Panc1 (cell line): ENCODE data around the gene SPEM2. TPM values are rescaled to one million over a fixed set of nuclear protein-coding genes. Genes with fewer than 3 reads are reported as not detected.
A peak's percentile ranks its signal among the peaks of the same experiment; 100 is the strongest.
"Not testable (repeated sequence)": the region's sequence is repeated elsewhere in the genome, so short reads cannot be mapped to it uniquely, and the experiment has no call there.

Experiments used
- ATAC-seq: fragments of 200-7000 bp; cut with Tn5 transposase; 2 replicates; pipeline ENCODE4 v1.9.1; 2020; ENCODE audit warnings: mild to moderate bottlenecking, moderate library complexity
- BruUV-seq: library from RNA; stranded (reverse); fragments of 400-500 nt; replicated peaks from 2 replicates; lab custom pipeline; 2021; lab: Mats Ljungman, UMichigan
- CTCF ChIA-PET: fragments of 300-600 bp; sonication (Branson Sonifier 250); formaldehyde crosslinking; loops from one replicate; lab custom pipeline; 2022; ENCODE audit warnings: antibody characterized with exemption; lab: Charles Lee
- POLR2A ChIA-PET: fragments of 300-600 bp; sonication (Branson Sonifier 250); formaldehyde crosslinking; loops from one replicate; lab custom pipeline; 2022; ENCODE audit warnings: antibody characterized with exemption; lab: Charles Lee
- DNase-seq: peaks from one replicate; pipeline ENCODE4 v3.0.0-alpha.2; 2010; ENCODE audit warnings: low read depth, low spot score
- H3K27ac ChIP-seq: 2 replicates; pipeline ENCODE4 v1.5.1; 2011; ENCODE audit warnings: mild to moderate bottlenecking, low read length, inconsistent platforms
- H3K27me3 ChIP-seq: fragments of 200-500 bp; sonication (Bioruptor generic); 2 replicates; pipeline ENCODE4 v1.6.0; 2014; ENCODE audit warnings: low read length, inconsistent platforms; ENCODE audit not compliant: control insufficient read depth, insufficient read depth
- H3K36me3 ChIP-seq: fragments of 200-500 bp; sonication (Bioruptor generic); 2 replicates; pipeline ENCODE4 v1.5.1; 2014; ENCODE audit warnings: inconsistent platforms, mild to moderate bottlenecking, low read length, moderate library complexity; ENCODE audit not compliant: control insufficient read depth, insufficient read depth
- H3K4me1 ChIP-seq: 2 replicates; pipeline ENCODE4 v1.5.1; 2011; ENCODE audit warnings: inconsistent platforms, mild to moderate bottlenecking, low read length, moderate library complexity; ENCODE audit not compliant: control insufficient read depth, insufficient read depth
- H3K4me3 ChIP-seq, 2 experiments: 2 replicates each; pipeline ENCODE4 v1.5.1; 2011 to 2012; ENCODE audit warnings: low read depth in 2 of 2, low read length in 2 of 2, mild to moderate bottlenecking in 2 of 2, inconsistent platforms in 1 of 2, moderate library complexity in 1 of 2
- H3K9me3 ChIP-seq: fragments of 200-500 bp; sonication (Bioruptor generic); 2 replicates; pipeline ENCODE4 v1.5.1; 2014; ENCODE audit warnings: low read depth, mild to moderate bottlenecking, inconsistent platforms, low read length, moderate library complexity; ENCODE audit not compliant: control insufficient read depth, insufficient read depth
- POLR2AphosphoS5 ChIP-seq: IDR thresholded peaks from 2 replicates; pipeline ENCODE4 v1.6.1; 2012; ENCODE audit warnings: mild to moderate bottlenecking, low read depth, low read length, moderate library complexity
- SIN3A ChIP-seq: IDR thresholded peaks from 2 replicates; pipeline ENCODE4 v1.6.1; 2012; ENCODE audit warnings: low read depth, mild to moderate bottlenecking, low read length, moderate library complexity, borderline replicate concordance; ENCODE audit not compliant: insufficient read depth
- TCF7L2 ChIP-seq: IDR thresholded peaks from 2 replicates; pipeline ENCODE4 v1.6.1; 2011; ENCODE audit warnings: mild to moderate bottlenecking, low read depth, low read length, inconsistent platforms
- in situ Hi-C: cut with HindIII; loops from 2 replicates; pipeline ENCODE4 v1.10.0; 2016; ENCODE audit warnings: low sequenced_read_pairs, low pct_unique_long_range_greater_than_20kb
- intact Hi-C: fragments of 100-400 bp; cut with micrococcal nuclease; formaldehyde crosslinking; loops from one replicate; pipeline ENCODE4 v1.10.0; 2022; ENCODE audit not compliant: unreplicated experiment
- total RNA-seq: library from RNA; stranded (reverse); gene quantifications from one replicate; pipeline ENCODE4 v1.2.1, GENCODE V29; 2021; ENCODE audit not compliant: unreplicated experiment
- TF ChIP-seq, protein P1 (sequence below): fragments of 450-650 bp; IDR thresholded peaks from 2 replicates; pipeline ENCODE4 v1.5.1; 2017; ENCODE audit warnings: mild to moderate bottlenecking
- TF ChIP-seq, protein P2 (sequence below), 2 experiments: IDR thresholded peaks; 2 replicates each; pipeline ENCODE4 v1.6.1; 2011 to 2012; ENCODE audit warnings: low read depth in 2 of 2, control low read depth in 1 of 2, low read length in 1 of 2, mild to moderate bottlenecking in 1 of 2, moderate library complexity in 1 of 2; ENCODE audit not compliant: insufficient read depth in 1 of 2

SPEM2 gene
- total RNA-seq, 1 experiment from 2014 or later, result not detected

GRCh38 chr17:7468290-7468689, 42.9 kb downstream of the SPEM2 start:
- no peak for TF ChIP-seq TCF7L2
- TF ChIP-seq, protein P1, sequence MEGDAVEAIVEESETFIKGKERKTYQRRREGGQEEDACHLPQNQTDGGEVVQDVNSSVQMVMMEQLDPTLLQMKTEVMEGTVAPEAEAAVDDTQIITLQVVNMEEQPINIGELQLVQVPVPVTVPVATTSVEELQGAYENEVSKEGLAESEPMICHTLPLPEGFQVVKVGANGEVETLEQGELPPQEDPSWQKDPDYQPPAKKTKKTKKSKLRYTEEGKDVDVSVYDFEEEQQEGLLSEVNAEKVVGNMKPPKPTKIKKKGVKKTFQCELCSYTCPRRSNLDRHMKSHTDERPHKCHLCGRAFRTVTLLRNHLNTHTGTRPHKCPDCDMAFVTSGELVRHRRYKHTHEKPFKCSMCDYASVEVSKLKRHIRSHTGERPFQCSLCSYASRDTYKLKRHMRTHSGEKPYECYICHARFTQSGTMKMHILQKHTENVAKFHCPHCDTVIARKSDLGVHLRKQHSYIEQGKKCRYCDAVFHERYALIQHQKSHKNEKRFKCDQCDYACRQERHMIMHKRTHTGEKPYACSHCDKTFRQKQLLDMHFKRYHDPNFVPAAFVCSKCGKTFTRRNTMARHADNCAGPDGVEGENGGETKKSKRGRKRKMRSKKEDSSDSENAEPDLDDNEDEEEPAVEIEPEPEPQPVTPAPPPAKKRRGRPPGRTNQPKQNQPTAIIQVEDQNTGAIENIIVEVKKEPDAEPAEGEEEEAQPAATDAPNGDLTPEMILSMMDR, result no peak
- TF ChIP-seq POLR2AphosphoS5, result no peak
- TF ChIP-seq, protein P2, sequence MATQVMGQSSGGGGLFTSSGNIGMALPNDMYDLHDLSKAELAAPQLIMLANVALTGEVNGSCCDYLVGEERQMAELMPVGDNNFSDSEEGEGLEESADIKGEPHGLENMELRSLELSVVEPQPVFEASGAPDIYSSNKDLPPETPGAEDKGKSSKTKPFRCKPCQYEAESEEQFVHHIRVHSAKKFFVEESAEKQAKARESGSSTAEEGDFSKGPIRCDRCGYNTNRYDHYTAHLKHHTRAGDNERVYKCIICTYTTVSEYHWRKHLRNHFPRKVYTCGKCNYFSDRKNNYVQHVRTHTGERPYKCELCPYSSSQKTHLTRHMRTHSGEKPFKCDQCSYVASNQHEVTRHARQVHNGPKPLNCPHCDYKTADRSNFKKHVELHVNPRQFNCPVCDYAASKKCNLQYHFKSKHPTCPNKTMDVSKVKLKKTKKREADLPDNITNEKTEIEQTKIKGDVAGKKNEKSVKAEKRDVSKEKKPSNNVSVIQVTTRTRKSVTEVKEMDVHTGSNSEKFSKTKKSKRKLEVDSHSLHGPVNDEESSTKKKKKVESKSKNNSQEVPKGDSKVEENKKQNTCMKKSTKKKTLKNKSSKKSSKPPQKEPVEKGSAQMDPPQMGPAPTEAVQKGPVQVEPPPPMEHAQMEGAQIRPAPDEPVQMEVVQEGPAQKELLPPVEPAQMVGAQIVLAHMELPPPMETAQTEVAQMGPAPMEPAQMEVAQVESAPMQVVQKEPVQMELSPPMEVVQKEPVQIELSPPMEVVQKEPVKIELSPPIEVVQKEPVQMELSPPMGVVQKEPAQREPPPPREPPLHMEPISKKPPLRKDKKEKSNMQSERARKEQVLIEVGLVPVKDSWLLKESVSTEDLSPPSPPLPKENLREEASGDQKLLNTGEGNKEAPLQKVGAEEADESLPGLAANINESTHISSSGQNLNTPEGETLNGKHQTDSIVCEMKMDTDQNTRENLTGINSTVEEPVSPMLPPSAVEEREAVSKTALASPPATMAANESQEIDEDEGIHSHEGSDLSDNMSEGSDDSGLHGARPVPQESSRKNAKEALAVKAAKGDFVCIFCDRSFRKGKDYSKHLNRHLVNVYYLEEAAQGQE (IDR thresholded peaks at IDR 0.05; ENCODE audit: insufficient read depth in 1 of 2, low read depth in 2 of 2, low read length in 1 of 2), result no peak
- in situ Hi-C loops, result no loop called here
- H3K9me3 ChIP-seq, result no peaks in the 10 kb centered on the region
- CTCF ChIA-PET, result no interaction called here
- H3K4me1 ChIP-seq, result peaks cover 24% of the 10 kb centered on the region
- H3K36me3 ChIP-seq, result no peaks in the 10 kb centered on the region
- peak overlapping the region; percentile 65 for H3K27ac ChIP-seq
- no peak overlapping the region for H3K4me3 ChIP-seq
- intact Hi-C loops, result no loop called here
- DNase-seq (no peak), ATAC-seq (no peak)
- no TSS peak for BruUV-seq
- H3K27me3 ChIP-seq, result no peaks in the 10 kb centered on the region
- POLR2A ChIA-PET, result no interaction called here

- peaks cover 24% of the 10 kb centered on the region for H3K4me1 ChIP-seq
- no peaks in the 10 kb centered on the region for H3K36me3 ChIP-seq
- CTCF ChIA-PET, result no interaction called here
- in situ Hi-C loops (no loop called here), intact Hi-C loops (no loop called here)
- H3K4me3 ChIP-seq, result no peak overlapping the region
- ATAC-seq, result no peak
- POLR2A ChIA-PET, result no interaction called here
- no peaks in the 10 kb centered on the region for H3K9me3 ChIP-seq
- peak overlapping the region; percentile 65 for H3K27ac ChIP-seq
- BruUV-seq, result no TSS peak
- TF ChIP-seq POLR2AphosphoS5, result no peak
- TF ChIP-seq, protein P2 (IDR thresholded peaks at IDR 0.05; ENCODE audit: insufficient read depth in 1 of 2, low read depth in 2 of 2, low read length in 1 of 2), result no peak
- no peak for TF ChIP-seq TCF7L2
- TF ChIP-seq SIN3A, result no peak
- TF ChIP-seq, protein P1, result no peak
- no peak for DNase-seq
- H3K27me3 ChIP-seq, result no peaks in the 10 kb centered on the region
Observed at GRCh38 chr17:7468804-7469389, 43.5 kb downstream of the SPEM2 start.

DNA sequence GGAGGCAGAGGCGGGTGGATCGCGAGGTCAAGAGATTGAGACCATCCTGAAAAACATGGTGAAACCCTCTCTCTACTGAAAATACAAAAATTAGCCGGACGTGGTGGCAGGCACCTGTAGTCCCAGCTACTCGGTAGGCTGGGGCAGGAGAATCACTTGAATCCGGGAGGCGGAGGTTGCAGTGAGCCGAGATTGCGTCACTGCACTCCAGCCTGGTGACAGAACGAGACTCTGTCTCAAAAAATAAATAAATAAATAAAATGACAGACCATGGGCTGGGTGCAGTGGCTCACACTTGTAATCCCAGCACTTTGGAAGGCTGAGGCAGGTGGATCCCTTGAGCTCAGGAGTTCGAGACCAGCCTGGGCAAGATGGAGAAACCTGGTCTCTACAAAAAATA, 44.4 kb downstream of the SPEM2 start:
- CTCF ChIA-PET, ATAC-seq, H3K9me3 ChIP-seq, BruUV-seq, intact Hi-C loops, H3K36me3 ChIP-seq, in situ Hi-C loops, H3K27me3 ChIP-seq, H3K4me3 ChIP-seq, H3K27ac ChIP-seq, DNase-seq, POLR2A ChIA-PET: not testable (repeated sequence)
- H3K4me1 ChIP-seq, result peaks cover 24% of the 10 kb centered on the region
